ENCODE results near the gene TRAPPC2.

Gene TRAPPC2

GRCh38 chrX:13664020-13664419 is 70.4 kb downstream of the TRAPPC2 start:
- DNase-seq: no peak

- DNase-seq: no peak
These were observed 72.0 kb downstream of the TRAPPC2 start for GRCh38 chrX:13662355-13662791.

Measured in activated CD4-positive, alpha-beta T cell treated with anti-CD3 and anti-CD28 coated beads, Interleukin-10, Interleukin-2, amounts not matched to agents 100 ng/mL and 50 ng/mL, durations not matched to agents 16 hours and 8 hours (primary cell).